Thymus (tissue), 11 donors: ENCODE measurements around the gene UBC. TPM values are rescaled to one million over a fixed set of nuclear protein-coding genes. Genes with fewer than 3 reads are reported as not detected.
A peak's percentile ranks its signal among the peaks of the same experiment; 100 is the strongest.
"Not testable (repeated sequence)": the region's sequence is repeated elsewhere in the genome, so short reads cannot be mapped to it uniquely, and the experiment has no call there.

Experiments
- DNase-seq, 9 donors: peaks; one replicate each; pipeline ENCODE4 v3.0.0-alpha.2; 2013; ENCODE audit warnings: low spot score in 9 of 9, low read depth in 6 of 9, missing footprints in 1 of 9
- H3K27ac ChIP-seq, 2 donors: one replicate each; pipeline ENCODE4 v1.5.1; 2013; ENCODE audit warnings: control low read depth in 1 of 2, low read depth in 1 of 2, low read length in 1 of 2, mild to moderate bottlenecking in 1 of 2, moderate library complexity in 1 of 2
- H3K27me3 ChIP-seq, 2 donors: one replicate each; pipeline ENCODE4 v1.5.1; 2013; ENCODE audit warnings: low read length in 1 of 2; ENCODE audit not compliant: control insufficient read depth in 2 of 2, insufficient read depth in 1 of 2
- H3K36me3 ChIP-seq, 2 donors: one replicate each; pipeline ENCODE4 v1.5.1; 2013; ENCODE audit warnings: low read length in 1 of 2, mild to moderate bottlenecking in 1 of 2, moderate library complexity in 1 of 2; ENCODE audit not compliant: control insufficient read depth in 2 of 2, insufficient read depth in 2 of 2
- H3K4me1 ChIP-seq, 2 donors: one replicate each; pipeline ENCODE4 v1.5.1; 2013; ENCODE audit warnings: low read length in 2 of 2; ENCODE audit not compliant: control insufficient read depth in 2 of 2, insufficient read depth in 2 of 2
- H3K4me3 ChIP-seq, 2 donors: one replicate each; pipeline ENCODE4 v1.5.1; 2013; ENCODE audit warnings: low read length in 2 of 2, control low read depth in 1 of 2, mild to moderate bottlenecking in 1 of 2
- H3K9me3 ChIP-seq, 2 donors: one replicate each; pipeline ENCODE4 v1.5.1; 2013; ENCODE audit warnings: low read length in 1 of 2, mild to moderate bottlenecking in 1 of 2; ENCODE audit not compliant: control insufficient read depth in 2 of 2, insufficient read depth in 1 of 2
- WGBS: extraction: QIAGEN DNeasy Blood & Tissue Kit; methylation state at CpG from one replicate; pipeline ENCODE4 v1.1.7; 2013; 5-methylcytosine and 5-hydroxymethylcytosine counted together
- polyA plus RNA-seq: library from polyadenylated mRNA; stranded (reverse); fragments of 200-250 nt; gene quantifications from one replicate; pipeline ENCODE4 v1.2.3, GENCODE V29; 2013
- total RNA-seq: library from RNA; stranded (reverse); fragments of 120-200 nt; gene quantifications from one replicate; pipeline ENCODE4 v1.2.4, GENCODE V29; 2013
- donor health status: healthy.

UBC gene
- total and polyA plus RNA-seq, 2 donors = 824 to 1,037 TPM

GRCh38 chr12:124883263-124884130 is 31.0 kb downstream of the UBC start:
- peak in 3 of 9 donors; percentile 24 to 62 (median 35) for DNase-seq
- no peaks in the 10 kb centered on the region for H3K27me3 ChIP-seq
- WGBS = 84% methylated on average over 10 of the region's 10 CpGs
- peaks cover 0 to 3% of the 10 kb centered on the region in 2 donors for H3K9me3 ChIP-seq
- peaks cover 4 to 29% of the 10 kb centered on the region in 2 donors for H3K4me1 ChIP-seq
- H3K36me3 ChIP-seq = no peaks in the 10 kb centered on the region
- H3K4me3 ChIP-seq = no peak overlapping the region
- H3K27ac ChIP-seq = peak overlapping the region in 1 of 2 donors; percentile 32

- no peaks in the 10 kb centered on the region for H3K36me3 ChIP-seq
- no peak overlapping the region for H3K27ac ChIP-seq
- peaks cover 0 to 3% of the 10 kb centered on the region in 2 donors for H3K9me3 ChIP-seq
- 32% methylated on average over 10 of the region's 10 CpGs for WGBS
- no peaks in the 10 kb centered on the region for H3K27me3 ChIP-seq
- peaks cover 4 to 29% of the 10 kb centered on the region in 2 donors for H3K4me1 ChIP-seq
- DNase-seq = peak in 1 of 9 donors; percentile 20
- H3K4me3 ChIP-seq = no peak overlapping the region
These were observed 33.3 kb downstream of the UBC start for GRCh38 chr12:124881123-124881522.

DNA sequence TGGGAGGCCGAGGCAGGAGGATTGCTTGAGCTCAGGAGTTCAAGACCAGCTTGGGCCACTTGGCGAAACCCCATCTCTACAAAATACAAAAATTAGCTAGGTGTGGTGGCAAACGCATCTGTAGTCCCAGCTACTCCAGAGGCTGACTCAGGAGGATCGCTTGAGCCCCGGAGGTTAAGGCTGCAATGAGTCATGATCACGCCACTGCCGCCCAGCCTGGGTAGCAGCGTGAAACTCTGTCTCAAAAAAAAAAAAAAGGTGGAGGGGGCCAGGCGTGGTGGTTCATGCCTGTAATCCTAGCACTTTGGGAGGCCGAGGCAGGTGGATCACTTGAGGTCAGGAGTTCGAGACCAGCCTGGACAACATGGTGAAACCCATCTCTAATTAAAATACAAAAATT is 34.1 kb downstream of the UBC start:
- not testable (repeated sequence) for H3K36me3 ChIP-seq, H3K27ac ChIP-seq, H3K27me3 ChIP-seq, H3K4me3 ChIP-seq, H3K9me3 ChIP-seq, DNase-seq
- 97% methylated on average over 11 of the region's 11 CpGs for WGBS
- H3K4me1 ChIP-seq = peaks cover 4 to 28% of the 10 kb centered on the region in 2 donors

DNA sequence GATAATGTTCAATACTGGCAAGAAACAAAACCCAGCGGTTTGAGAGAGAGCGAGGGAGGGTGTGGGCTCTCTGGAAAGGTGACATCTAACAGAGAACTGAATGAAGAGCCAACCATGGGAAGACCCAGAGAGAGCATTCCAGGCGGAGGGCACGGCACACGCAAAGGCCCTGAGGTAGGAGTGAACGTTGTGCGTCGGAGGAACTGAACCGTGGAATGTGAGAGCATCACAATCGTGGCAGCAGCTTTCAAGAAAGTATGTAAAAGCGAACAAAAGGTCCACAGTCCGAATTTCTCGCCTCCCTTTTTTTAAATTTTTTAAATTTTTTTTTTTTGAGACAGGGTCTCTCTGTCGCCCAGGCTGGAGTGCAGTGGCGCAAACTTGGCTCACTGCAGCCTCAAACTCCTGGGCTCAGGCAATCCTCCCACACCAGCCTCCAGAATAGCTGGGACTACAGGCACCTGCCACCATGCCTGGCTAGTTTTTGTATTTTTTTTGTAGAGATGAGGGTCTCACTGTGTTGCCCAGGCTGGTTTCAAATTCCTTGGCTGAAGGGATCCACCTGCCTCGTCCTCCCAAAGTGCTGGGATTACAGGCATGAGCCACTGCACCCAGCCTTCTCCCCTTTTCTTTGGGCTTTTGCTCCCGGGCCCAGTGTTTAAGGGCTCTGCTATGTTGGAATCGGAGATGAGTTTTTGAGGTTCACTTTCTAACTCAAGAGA is 35.5 kb downstream of the UBC start:
- DNase-seq = no peak
- H3K4me3 ChIP-seq = no peak overlapping the region
- H3K9me3 ChIP-seq = peaks cover 0 to 3% of the 10 kb centered on the region in 2 donors
- WGBS = 97% methylated on average over 18 of the region's 18 CpGs
- H3K27me3 ChIP-seq = no peaks in the 10 kb centered on the region
- no peaks in the 10 kb centered on the region for H3K36me3 ChIP-seq
- peaks cover 0 to 16% of the 10 kb centered on the region in 2 donors for H3K4me1 ChIP-seq
- H3K27ac ChIP-seq = no peak overlapping the region

DNA sequence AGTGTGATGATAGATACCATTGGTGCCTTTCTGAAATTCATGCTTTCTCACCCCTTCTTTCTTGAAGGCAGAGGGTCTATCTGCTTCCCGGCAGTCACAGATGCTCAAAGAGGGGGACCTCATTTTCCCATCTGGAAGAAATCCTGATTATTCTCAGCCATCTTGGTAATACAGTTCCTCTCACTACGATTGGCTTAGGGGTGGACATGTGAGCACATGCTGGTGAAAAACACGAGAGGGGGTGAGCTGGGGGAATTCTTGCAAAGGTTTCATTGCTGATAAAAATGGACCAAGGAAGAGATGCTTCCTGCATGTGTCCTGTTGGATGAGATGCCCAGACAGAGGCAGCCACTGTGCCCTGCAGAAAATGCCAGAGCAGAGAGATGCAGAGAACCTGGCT is 37.0 kb downstream of the UBC start:
- no peaks in the 10 kb centered on the region for H3K27me3 ChIP-seq
- 93% methylated on average over 3 of the region's 3 CpGs for WGBS
- no peaks in the 10 kb centered on the region for H3K36me3 ChIP-seq
- peaks cover 0 to 2% of the 10 kb centered on the region in 2 donors for H3K9me3 ChIP-seq
- no peak overlapping the region for H3K27ac ChIP-seq
- H3K4me3 ChIP-seq = no peak overlapping the region
- peaks cover 0 to 11% of the 10 kb centered on the region in 2 donors for H3K4me1 ChIP-seq
- no peak for DNase-seq

GRCh38 chr12:124876171-124876570 is 38.3 kb downstream of the UBC start:
- Histone ChIP-seq H3K27me3 (no peaks in the 10 kb centered on the region), H3K4me1 (peaks cover 0 to 8% of the 10 kb centered on the region in 2 donors), H3K9me3 (no peaks in the 10 kb centered on the region), H3K27ac (no peak overlapping the region), H3K36me3 (no peaks in the 10 kb centered on the region), H3K4me3 (no peak overlapping the region)
- WGBS = 97% methylated on average over 2 of the region's 2 CpGs
- no peak for DNase-seq

GRCh38 chr12:124875803-124876132 is 38.7 kb downstream of the UBC start:
- no peaks in the 10 kb centered on the region for H3K36me3 ChIP-seq
- H3K4me3 ChIP-seq = no peak overlapping the region
- H3K4me1 ChIP-seq = peaks cover 0 to 4% of the 10 kb centered on the region in 2 donors
- no peaks in the 10 kb centered on the region for H3K27me3 ChIP-seq
- no peaks in the 10 kb centered on the region for H3K9me3 ChIP-seq
- no peak overlapping the region for H3K27ac ChIP-seq
- WGBS = 96% methylated on average over 2 of the region's 2 CpGs
- no peak for DNase-seq

DNA sequence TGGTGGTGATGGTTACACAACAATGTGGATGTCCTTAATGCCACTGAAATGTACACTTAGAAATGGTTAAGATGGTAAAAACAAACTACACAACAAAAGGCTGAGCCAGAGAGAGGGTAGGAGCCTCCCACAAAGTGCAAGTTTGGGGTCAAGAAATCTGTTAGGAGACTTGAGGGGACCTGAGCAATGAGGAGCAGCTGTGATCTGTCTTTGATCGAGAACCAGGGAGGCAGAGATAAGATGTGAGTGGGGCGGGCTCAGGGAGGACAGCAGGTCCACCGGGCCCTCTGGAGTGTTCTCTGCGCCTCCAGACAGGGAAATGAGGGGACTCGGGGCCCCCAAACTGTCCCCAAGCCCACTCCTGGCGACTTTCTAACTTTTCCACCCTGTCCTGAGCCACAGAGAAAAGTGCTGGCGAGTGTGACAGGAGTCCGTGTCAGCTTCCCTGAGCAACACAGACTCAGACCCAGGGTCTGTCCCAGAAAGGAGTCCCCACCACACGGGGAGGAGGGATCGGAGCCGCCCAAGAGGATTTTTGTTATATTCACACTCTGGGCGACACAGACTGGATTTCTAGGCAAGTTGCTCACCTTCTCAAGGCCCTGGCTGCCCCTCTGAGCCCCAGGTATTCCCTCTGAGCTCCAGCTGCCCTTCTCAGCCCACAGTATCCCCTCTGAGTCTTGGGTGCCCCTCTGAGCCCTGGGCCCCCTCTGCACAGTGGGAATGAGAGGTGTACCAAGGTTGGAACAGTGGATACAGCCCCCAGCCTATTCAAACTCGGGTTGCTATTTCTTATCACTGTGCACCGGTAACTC is 39.3 kb downstream of the UBC start:
- no peaks in the 10 kb centered on the region for H3K27me3 ChIP-seq
- H3K4me3 ChIP-seq = no peak overlapping the region
- no peaks in the 10 kb centered on the region for H3K9me3 ChIP-seq
- no peak for DNase-seq
- no peak overlapping the region for H3K27ac ChIP-seq
- H3K4me1 ChIP-seq = peaks cover 0 to 4% of the 10 kb centered on the region in 2 donors
- H3K36me3 ChIP-seq = no peaks in the 10 kb centered on the region
- 95% methylated on average over 14 of the region's 14 CpGs for WGBS
